Activated CD8-positive, alpha-beta memory T cell treated with anti-CD3 and anti-CD28 coated beads for 1 hour (primary cell): Measurements from ENCODE around the gene CPED1.
"Not testable (repeated sequence)": the region's sequence is repeated elsewhere in the genome, so short reads cannot be mapped to it uniquely, and the experiment has no call there.

Experiments used
- DNase-seq, 2 donors: peaks; one replicate each; pipeline ENCODE4 v3.0.0-alpha.2; 2020; ENCODE audit warnings: low read depth in 1 of 2; ENCODE audit errors: extremely low read depth in 1 of 2

Gene CPED1

DNA sequence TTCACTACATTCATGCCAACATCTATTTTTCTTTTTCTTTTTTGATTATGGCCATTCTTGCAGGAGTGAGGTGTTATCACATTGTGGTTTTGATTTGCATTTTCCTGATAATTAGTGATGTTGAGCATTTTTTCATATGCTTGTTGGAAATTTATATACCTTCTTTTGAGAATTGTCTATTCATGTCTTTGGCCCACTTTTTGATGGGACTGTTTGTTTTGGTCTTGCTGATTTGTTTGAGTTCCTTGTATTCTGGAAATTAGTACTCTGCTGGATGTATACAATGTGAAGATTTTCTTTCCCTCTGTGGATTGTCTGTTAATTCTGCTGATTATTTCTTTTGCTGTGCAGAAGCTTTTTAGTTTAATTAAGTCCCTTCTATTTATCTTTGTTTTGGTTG is 48.3 kb downstream of the CPED1 start:
- DNase-seq = not testable (repeated sequence)

GRCh38 chr7:121037329-121037728 is 48.8 kb downstream of the CPED1 start:
- not testable (repeated sequence) for DNase-seq

DNA sequence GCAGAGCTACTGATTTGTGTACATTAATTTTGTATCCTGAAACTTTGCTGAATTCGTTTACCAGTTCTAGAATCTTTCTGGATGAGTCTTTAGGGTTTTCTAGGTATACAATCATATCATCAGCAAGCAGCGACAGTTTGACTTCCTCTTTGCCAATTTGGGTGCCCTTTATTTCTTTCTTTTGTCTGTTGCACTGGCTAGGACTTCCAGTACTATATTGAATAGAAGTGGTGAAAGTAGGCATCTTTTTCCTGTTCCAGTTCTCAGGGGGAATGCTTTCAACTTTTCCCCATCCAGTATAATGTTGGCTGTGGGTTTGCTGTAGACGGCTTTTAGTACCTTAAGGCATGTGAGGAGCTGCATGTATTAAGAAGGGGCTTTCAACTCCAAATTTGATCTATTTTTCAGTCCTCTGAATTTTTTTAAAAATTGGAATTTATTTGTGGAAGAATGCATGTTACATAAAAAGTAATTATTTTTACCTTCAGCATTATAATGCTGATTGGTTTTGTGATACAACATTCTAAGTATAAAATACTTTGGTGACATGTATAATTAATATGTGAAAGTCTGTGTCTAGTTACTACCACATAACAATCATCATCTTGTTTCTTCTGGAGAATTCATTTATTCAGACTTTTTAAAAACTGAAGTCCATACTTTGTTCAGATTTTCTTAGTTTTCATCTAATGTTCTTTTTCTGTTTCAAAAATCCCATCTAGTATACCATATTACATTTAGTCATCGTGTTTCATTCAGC is 49.6 kb downstream of the CPED1 start:
- no peak for DNase-seq

DNA sequence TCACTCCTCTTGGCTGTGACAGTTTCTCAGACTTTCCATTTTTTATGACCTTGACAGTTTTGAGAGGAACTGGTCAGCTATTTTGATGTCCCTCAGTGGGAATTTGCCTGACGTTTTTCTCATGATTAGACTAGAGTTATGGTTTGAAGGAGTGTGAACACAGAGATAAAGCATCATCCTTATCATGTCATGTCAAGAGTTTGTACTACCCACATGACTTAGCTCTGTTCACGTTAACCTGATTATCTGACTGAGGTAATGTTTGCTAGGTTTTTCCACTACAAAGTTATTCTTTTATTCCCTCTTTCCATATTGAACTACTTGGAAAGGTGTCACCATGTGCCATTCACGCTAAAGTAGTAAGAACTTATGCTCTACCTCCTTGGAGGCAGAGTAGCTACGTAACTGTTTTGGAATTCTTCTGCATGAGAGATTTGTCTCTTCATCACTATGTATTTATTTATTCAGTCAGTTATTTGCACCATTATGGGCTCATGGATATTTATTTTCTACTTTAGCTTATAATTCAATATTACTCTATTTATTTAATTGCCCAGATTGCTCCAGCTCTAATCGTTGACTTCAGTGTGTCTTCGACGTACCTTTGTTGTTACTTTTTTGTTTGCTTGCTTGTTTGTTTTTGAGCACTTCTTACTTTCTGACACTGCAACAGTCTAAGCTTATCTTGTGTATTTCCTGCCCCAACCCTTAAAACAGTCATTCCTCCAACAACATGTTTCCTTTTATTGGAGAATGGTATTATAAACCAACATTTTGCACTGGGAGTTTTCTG is 50.4 kb downstream of the CPED1 start:
- no peak for DNase-seq

- DNase-seq = no peak
These were observed 51.0 kb downstream of the CPED1 start for GRCh38 chr7:121039510-121039822.

DNA sequence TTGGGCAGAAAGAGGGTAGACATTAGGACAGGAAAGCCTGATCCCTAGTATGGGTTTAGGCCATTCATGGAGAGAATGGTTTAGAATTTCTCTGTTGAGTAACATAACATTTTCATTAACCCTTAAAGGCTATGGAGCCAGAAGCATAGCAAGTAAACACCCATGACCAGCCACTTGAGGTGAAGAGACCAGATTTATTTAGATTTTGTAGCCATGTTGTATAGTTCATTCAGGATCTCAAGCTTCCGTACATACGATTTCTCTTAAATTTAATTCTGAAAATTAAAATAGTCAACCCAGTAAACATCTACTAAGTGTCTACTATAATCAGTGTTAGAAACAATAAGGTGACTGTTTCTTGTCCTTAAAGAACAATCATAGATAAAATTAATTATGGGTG is 51.5 kb downstream of the CPED1 start:
- no peak for DNase-seq

- DNase-seq = no peak
These were observed 53.1 kb downstream of the CPED1 start for GRCh38 chr7:121041516-121042148.

GRCh38 chr7:121042195-121042594 is 53.7 kb downstream of the CPED1 start:
- no peak for DNase-seq

DNA sequence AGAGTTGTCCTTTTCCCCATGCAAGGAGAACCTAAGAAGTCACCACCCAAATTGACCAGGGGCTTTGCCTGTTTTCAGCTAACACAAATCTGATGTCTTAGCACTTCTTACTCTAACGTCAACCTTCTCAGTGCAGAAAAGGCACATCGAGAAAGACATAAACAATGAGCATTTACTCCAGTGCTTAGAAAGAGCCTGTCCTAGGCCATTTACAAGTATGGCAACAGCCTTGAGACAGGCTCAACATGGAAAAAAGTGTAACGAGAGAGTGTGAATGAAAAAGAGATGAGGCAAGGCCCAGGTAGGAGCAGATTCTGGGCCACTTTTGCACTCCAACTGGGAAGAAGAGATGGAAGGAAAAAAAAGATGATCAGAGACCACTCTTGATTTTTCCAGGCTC is 54.4 kb downstream of the CPED1 start:
- no peak for DNase-seq

GRCh38 chr7:121043314-121044234 is 55.1 kb downstream of the CPED1 start:
- DNase-seq = no peak

DNA sequence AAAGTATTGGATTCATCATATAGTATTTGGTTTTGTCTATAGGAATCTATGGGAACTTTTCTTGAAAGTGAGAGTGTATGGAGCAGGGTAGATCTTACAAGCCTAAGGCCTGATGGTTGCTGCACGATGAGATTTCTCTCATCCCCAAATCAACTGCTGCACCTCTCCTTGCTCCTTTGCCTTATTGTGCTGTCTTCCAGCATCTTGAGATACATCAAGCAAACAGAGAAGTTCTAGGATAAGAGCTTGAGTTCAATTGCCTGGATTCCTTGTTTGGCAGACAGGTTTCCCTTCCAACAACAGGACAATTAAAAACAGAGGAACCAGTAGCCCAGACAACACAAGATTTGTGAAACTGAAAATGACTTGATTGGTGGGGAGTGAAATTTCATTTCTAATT is 56.6 kb downstream of the CPED1 start:
- DNase-seq = no peak

GRCh38 chr7:121046009-121046408 is 57.5 kb downstream of the CPED1 start:
- no peak for DNase-seq

DNA sequence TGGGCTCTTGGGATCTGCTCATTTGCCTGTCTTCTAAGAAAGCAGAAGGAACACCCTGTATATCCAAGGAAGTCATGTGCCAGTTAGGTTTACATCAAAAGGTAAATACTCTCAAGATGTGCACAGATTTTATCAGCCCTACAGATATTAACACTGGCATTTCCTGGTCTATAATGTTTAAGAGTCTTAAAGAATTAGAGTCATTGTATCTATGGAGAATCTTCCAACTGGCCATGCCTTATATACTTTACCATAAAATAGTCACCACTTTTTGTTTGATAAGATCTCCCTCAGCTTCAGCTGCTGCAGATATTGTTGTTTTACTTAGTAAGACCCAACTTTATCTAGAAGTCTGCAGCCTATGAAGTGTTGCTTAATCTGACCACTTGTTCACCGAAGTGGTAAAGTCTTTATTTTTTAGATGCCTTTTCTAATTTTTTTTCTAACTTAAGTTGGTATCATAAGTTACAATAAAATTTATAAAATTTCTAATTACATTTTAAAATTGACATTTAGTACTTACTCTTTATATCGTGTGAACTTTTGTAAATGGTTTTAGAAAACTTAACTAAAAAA is 58.5 kb downstream of the CPED1 start:
- DNase-seq = no peak

DNA sequence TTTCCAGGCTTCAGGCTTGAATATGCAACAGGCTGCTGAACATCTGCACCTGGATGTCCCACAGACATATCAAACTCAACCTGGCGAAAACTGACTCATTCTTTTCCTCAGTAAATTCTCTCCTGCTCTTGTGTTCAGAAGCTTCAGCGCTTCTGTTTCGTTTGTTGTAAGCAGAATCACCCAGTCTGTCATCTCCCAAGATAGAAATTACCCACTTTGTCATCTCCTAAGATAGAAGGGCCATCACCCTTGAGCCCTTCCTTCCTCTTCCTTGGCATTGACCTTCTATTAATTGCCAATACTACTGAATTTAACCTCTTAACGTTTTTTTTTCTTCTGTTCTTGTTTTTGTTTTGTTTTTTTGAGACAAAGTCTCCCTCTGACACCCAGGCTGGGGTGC is 59.7 kb downstream of the CPED1 start:
- no peak for DNase-seq

DNA sequence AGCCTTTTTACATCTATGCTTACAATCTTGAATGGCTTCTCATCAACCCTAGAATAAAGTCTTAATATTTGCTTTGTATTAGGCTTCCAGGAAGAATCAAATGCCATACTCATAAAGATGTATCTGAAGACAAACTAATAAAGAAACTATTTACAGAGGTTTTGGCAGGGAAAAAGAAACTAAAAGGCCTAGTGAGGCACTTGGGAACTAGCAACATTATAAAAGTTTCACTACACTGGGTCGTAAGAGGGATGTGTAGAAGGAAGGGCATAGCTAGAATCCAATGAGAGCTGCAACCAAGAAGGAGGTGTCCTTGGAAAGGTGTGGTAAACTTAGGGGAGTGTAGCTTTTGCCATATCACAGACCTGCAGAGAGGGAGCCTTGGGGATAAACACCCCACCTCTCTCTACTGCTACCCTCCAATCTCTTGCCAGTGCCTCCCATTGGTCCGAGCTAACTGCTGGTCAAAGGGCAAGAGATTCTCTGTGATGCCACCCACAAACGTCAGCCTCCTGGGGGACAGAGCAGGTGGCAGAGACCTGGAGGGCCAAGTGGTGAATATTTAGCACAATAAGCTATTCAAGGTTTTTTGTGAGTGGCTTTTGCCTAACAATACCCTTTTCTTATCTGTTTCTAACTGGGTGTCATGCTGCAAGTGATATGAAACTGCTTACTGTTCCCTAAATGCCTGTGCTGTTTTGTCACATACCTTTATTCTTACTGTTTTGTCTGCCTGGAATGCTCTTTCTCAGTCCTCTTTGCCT is 60.7 kb downstream of the CPED1 start:
- no peak for DNase-seq

DNA sequence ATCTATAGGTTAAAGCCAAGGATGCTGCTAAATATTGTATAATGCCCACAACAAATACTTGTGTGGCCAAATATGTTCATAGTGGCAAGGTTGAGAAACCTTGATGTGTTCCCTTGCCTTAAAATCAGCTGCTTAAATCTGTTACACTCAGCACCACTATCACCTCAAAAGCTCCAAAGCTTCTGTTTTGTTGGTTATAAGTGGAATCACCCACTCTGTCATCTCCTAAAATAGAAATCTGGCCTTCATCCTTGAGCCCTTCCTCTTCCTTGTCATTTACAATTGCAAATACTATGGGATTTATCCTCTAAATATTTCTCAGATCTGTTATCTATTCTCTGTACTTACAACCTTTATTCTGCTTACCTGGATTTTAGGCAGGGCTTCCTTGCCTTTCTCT is 61.4 kb downstream of the CPED1 start:
- no peak for DNase-seq

DNA sequence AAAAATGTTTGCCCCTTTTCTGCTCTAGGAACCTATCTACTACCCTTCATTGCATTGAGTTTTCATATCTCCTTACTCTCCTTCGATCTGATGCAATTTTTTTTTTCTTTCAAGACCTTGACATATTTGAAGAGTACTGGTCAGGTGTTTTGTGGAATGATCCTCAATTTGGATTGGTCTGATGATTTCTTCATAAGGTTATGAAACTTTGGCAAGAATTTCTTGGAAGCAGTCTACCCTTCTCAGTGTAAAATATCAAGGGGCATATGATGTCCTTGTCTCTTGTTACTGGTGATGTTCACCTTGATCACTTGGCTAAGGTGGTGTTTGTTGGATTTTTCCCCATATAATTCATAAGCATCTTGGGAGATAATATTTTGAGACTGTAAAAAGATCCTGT is 64.7 kb downstream of the CPED1 start:
- DNase-seq = no peak

- DNase-seq = no peak
These were observed 66.4 kb downstream of the CPED1 start for GRCh38 chr7:121054925-121055324.

GRCh38 chr7:121057878-121058277 is 69.4 kb downstream of the CPED1 start:
- no peak for DNase-seq

GRCh38 chr7:121058975-121059374 is 70.5 kb downstream of the CPED1 start:
- no peak for DNase-seq
